HG02798 (cell line): ENCODE data around the gene KNCN.

Source experiments
- ATAC-seq: cut with Tn5 transposase; IDR thresholded peaks from one replicate; pipeline ENCODE4 v1.9.1; 2021; ENCODE audit warnings: mild to moderate bottlenecking; ENCODE audit not compliant: unreplicated experiment, poor library complexity

The KNCN gene

DNA sequence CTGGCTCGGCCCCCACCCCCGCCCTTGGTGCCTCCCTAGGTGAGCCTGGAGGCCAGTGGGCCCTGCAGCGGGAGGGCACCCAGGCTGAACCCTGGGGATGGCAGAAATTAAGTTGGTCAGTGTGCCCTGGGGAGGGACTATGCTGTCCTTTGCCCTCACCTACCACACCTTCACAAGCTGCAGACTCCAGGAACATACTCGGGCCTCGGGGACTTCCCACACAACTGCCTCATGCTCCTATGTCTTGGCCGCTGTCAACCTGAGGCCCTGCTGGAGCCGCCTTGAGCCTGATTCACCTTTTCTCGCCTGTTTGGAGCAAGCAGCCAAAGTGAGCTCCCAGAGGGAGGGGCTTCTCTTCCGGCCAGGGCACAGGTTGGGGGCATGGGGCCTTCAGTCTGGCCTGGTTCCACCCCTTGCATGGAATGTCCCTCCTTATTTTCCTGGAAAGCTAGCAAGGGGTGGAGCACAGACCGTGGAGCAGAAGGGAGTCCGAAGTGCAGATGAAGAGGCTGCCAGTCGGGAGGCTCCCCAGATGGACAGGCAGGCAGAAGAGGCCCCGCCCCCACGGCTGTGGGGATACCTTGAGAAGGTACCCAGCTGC lies 24.7 kb downstream of the KNCN start:
- ATAC-seq = no peak

DNA sequence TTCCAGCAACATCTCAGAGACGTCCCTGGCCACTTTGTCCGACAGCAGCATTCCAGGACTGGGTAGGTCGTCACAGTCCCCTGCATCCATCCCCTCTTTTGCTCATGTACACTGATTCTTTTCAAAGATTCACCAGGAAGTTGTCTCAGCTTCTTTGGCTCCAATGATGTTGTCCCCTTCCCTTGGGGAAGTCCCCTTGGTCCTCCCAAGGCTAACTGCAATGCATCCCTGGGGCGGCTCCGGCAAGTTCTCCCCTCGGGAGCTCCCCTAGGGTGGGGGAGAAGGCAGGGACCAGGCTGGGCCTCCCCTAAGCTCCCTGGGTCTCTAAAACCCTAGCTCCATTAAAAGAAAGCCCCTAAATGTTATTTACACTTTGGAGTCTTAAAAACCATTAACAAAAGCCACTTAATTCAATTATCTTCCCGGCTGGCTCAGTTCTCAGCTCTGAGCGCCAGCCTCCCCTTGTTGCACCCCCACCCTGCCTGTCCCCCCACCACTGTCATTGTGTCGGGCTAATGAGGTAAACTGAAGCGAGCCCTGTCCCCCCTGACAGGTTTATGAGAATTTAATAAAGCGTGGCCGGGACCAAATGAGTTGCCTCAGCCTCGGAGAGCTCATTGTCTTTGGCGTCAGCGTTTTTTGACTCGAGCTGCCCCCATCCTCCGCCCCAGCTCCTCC lies 25.3 kb downstream of the KNCN start:
- no peak for ATAC-seq

DNA sequence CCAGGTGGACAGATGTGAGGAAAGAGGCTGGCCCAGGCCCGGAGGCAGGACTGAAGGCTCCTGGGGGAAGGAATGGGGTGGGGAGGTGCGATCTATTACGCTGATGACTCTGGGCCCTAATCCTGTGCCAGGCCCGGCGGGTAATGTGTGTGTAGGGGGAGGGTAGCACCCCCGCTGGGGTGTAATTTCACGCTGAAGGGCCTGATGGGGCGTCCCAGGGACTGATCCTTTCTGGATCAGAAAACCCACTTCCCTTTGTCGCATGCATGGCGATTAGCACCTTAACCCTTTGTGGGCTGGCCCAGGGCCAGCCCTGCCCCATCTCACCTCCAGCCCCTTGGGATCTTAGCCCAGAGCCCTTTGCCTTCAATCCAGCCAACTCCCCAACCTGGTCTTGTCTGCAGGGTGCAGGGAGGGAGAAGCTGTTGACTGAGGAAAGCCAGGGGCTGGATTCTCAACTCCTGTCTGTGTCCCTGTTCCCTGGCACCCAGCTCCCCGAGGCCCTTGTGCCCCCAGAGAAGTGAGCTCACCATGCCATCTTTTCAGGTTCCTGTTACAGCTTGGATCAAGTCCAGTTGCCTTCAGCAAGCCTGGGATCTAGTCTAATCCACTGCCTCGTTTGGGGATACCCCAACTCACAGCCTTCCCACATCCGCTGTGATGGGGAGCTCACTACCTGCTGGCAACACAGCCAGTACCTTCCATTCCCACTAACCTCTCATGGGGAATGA lies 26.0 kb downstream of the KNCN start:
- ATAC-seq = no peak

DNA sequence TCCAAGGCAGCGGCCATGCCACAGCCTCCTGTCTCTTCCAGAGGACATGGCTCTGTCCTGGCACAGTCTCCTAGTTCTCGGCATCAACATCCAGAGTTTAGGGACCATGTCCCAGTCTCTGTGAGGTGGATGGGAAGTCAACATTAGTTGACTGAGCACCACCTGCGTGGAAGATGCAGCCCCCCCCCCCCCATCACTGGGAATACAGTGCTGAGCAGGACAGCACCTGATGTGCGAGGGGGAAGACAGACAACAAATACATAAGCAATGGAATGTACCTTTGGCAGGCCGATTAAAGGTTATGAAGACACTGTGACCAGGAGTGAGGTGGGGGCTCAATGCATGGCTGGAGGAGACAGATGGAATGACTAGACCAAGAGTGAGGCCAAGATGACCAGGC lies 26.6 kb downstream of the KNCN start:
- ATAC-seq = no peak

DNA sequence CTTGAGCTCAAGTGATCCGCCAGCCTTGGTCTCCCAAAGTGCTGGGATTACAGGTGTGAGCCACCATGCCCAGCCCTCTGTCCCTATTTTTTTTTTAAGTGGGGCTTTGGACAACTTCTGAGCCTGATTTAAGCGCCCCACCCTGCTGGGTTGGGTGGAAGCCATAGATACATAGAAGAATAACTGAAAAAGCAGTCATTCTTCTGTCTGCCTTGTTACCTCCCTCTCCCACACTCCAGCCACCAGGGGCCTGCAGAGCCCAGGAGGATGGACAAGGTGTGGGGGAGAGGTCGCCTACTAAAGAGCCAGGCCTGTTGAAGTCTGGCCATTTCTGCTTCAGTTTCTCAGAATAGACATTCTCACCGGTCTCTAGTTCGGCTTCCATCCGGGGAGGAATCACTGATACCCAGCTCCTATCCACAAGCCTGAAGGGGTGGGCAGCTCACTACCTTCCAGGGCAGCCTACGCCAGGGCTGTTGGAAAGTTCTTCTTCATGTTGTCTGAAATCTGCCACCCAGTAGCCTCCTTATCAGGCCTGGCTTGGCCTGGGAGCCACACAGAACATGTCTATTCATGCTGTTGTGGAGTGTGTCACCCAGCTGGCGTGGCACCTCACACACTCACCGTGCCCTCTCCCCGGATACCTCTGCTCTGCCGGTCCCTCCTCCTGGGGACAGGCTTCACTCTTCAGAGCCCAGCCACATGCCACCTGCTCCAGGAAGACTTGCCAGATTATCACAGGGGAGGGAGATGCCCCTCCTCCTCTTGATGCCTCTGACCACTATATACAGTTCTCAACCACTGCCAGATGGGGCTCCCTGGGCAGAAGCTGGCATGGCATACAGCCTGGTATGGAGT lies 27.7 kb downstream of the KNCN start:
- no peak for ATAC-seq

DNA sequence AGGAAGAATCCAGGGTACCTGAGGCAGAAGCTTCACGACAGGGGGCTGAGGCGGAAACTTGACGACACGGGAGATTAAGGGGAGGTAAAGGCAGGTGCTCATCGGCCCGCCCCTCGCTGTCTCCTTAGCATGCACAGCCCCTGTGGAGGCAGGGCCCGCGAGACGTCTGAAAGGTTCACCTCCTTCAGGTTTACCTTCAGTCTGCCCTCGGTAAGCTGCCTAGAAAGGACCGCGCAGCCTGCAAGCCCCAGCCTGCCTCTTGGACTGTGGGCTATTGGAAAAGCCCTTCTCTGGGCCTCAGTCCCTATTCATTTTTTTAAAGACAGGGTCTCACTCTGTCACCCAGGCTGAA lies 28.5 kb downstream of the KNCN start:
- no peak for ATAC-seq

DNA sequence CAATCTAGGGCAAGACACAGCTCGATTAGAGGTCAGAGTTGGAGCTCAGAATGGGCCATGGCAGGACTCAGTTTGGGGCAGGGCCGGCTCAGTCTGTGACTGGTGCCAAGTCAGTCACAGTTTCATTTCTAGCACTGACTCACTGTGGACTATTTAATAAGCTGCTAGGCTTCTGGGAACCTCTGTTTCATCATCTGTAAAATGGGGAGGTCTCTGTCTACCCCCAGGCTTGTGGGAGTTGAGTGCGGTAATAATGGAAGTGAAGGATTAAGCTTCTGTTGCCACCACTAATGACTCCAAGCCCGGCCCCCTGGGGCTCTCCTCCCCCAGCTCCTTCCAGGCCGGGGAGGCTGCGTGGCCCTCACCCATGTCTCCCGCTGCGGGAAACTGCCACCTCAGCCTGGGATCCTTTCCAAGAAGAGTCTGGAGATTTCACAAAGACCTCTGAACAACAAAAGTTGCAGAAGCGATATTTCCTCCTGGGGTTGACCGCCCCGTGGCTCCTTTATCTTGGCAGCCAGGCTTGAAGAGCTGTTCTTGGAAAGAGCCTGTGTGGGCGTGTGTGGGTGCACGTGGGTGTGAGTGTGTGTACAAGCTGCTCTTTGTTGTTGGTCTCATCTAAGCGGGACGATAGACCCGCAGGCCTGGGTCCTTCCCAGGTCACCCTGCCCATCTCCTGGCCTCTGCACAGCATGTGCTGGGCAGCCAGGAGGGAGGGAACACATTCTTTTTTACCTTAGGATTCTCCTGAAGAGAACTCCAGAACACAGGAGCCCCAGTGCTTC lies 29.1 kb downstream of the KNCN start:
- ATAC-seq = peak; percentile 59

DNA sequence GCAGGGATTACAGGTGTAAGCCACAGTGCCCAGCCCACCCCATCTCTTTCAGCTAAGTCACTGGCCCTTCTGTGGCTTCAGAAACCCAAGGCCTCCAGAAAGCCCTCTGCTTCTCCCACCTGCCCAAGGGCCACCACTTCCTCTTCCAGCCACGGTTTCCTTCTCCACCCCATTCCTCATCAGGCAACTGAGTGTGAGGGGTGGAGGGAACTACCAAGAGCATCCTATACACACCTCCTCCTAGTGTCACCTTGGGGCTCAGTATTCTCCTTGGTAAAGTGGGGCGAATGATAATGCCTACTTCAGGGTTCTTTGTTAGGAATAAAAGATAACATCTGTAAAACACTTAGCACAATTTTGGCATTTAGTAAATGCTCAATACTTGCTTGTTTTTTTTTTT lies 30.0 kb downstream of the KNCN start:
- no peak for ATAC-seq

DNA sequence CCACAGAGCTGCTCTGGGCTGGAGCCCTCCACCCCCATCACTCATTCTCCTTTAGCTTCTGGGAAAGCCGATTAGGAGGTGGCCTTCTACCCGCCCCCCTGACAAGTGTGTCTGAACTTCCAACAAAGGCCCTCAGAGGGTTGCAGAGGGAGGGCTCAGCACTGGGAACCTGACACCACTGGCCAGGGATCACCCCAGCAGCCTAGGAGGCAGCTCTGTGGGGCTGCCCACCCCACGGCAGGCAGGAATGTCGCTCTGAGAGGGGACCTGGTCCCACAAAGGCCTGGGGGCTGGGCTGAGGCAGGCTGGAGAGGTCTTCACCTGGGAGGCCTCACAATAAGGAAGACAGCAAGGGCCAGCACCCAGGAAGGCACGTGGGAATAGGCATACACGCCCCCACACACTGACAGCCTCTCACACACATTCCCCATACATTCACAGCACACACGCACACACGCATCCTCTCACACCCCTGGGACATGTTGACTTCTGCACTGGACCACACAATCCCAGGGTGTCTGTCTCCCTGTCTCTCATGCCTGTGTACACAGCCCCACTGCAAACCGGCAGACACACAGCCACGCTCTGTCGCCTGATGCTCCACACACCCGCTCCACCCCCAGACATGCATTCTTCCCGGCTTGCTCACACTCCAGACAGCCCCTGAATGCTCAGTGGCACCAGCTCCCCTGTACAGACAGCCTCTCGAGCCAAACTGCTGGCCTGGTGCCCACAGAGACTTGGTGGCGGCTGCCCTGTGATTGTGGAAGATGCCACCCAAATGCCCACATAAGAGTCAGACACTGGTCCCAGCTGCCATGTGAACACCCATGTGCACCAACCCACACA lies 31.2 kb downstream of the KNCN start:
- ATAC-seq = no peak

DNA sequence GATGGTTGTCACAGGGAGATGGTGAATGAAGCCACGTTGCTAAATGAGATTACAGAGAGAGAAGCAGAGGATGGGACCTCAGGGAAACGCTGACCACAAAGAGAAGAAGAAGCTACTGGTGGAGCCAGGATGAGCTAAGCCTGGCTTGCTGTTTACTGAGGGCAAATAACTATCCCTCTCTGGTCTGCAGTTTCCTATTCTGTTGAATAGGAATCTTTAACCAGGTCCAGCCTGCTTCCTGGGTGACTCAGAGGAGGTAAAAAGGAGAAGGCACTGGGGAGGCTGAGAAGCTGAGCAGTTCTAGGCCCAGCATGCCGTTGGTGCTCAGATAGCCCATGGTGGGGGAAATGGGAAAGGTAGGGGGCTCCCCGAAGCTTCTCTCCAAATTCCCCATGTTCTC lies 32.2 kb downstream of the KNCN start:
- no peak for ATAC-seq

DNA sequence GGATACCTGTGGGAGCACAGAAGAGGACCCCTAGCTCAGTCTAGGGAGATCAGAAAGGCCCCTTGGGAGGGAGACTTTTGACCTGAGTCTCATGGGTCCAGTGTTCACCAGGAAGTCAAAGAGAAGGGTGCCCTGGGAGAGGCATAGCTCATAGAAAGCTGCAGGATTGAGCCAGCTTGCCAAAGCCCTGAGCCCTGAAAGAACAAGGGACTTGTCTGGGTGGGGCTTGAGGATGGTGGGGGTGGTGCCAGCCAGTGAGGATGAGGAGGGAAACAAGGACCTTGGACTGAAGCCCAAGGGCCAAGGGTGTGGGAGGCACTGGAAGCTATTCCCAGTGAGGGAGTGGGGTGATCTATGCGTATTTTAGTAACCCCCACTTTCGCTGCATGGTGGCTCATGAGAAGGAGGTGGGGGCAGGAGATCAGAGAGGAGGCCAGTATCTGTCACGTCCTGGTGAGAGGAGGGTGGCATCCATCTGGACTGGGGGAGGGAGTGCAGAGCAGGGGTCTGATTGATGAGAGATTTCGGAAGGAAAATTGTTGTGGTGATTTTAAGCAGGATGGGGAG lies 33.4 kb downstream of the KNCN start:
- ATAC-seq = no peak

DNA sequence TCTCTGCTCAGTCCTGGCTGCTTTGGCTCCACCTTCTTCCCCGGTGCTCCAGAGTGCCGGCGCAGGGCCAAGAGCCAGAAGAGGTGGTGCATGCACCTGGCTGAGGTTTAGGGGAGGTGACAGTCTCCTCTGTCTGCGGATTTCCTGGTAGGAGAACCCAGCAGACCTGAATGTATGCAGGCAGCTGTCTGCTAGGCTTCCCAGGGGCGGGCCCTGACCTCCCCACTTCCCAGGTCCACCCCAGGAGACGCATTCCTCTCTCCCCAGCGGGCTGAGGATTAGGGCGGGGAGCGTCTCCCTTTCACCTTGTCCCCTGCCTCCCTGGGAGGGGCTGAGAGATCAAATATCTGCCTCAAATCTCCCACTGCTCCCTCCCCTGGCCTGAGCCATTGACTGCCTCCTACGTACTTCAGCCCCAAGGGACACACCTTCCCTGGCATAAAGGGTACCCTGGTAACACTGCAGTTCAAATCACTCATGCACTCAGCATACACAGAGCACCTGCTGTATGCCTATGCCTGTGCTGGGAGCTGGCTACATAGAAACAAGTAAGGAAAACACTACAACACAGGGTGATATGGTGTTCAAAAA lies 34.3 kb downstream of the KNCN start:
- no peak for ATAC-seq

DNA sequence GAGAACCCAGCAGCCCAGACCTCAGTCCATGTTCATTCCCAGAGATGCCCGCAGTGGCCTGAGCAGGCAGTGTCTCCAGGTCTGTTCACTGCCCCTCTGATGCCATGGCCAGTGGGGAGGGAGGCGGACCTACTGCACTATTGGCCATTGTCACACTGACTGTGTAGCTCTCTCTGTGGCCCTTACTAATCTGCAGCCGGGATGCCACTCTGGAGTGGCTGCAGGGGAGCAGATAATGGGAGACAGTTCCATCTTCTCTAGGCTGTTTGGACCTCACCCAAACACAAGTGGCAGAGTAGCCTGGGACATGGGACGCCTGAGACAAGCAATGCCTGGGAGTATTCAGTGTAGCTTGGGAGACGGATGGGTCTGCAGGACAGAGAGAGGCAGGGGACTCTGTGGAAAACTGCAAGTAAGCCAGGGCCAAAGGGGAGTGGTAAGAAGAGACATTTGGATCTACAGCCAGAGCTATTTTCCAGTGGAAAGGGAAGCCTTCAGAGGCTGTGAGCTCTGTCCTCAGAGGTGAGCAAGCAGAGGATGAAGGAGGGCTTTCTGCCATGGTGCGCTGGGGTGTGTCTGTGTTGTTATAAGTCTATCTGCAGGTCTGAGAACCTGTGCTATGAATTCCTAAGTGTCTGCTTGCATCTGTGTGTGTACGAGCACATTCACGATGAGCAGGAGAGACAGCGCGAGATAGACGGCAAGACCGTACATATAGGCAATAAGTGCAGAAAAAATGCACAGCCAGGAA lies 35.1 kb downstream of the KNCN start:
- no peak for ATAC-seq

DNA sequence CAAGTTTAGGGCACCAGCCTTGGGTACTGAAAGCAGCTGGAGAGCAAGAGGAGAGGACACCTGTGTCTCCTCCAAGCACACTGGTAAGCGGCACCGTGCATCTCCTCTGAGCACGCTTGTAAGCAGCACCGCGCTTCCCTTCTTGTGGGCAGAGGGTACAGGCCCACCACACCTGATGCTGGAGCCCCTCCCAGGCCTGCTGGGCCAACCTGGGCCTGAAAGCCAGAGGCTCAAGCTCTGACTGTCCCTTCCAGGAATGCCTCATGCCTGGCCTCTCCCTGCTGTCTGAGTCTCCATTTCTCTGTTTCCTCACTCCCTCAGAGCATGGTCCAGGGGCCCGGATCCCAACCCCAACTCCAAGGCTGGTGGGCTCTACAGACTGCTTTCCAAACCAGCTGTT lies 35.9 kb downstream of the KNCN start:
- no peak for ATAC-seq

DNA sequence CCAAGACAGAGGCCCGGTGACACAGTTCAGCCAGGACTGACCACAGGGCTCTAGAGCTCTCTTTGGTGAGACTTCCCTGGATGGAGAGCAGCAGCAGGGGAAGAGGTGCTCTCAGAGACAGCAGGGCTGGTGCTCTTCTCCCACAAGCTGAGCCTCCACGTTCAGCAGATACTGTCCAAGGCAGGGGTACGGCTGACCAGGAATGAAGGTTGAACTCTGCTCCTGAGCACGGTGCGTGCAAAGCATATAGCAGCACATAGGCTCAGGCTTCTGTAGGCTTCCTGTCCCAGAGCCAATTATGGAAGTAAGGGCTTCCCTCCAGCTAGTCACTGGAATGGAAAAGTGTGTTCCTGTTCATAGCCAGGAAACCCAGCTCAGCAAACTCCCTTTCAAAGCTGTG lies 37.9 kb downstream of the KNCN start:
- no peak for ATAC-seq

DNA sequence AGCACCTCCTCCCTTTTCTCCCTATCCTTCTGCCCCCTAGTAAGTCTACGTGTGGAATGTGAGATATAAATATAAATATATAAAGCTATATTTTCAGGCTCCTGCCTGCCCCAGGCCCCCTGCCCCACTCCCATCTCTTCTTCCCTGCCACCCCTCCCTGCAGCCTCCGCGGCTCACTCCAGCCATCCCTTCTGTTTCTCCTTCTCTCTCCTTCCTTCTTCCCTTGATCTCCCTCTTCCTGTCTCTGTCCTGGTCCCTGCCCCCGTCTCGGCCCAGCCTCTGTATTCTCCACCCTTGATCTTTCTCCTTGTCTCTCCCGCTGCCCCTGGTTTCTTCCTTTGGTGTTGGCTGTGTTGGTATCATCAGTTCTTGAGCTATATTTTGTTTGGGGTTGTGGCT lies 38.7 kb downstream of the KNCN start:
- no peak for ATAC-seq

DNA sequence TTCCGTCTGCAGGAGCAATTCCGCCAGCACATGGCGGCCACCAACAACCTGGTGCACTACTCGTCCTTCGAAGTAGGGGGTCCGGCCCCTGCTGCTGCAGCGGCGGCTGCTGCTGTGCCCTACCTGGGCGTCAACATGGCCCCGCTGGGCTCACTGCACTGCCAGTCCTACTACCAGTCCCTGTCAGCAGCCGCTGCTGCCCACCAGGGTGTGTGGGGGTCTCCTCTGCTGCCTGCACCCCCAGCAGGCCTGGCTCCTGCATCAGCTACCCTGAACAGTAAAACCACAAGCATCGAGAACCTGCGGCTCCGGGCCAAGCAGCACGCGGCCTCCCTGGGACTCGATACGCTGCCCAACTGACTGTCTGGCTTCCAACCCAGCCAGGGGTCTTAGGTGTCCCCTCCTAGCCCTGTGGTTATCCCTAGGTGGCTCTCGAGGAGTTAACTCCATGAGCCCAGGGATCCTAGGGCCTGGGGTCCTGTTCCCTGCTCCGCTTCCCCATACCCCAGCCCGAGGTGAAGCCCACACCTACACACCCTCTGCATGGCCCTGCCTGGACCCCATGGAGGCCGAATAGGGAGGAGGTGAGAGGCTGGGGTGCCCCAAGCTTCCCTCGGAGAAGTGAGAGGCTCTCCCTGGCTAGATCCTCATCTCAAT lies 39.2 kb downstream of the KNCN start:
- no peak for ATAC-seq

DNA sequence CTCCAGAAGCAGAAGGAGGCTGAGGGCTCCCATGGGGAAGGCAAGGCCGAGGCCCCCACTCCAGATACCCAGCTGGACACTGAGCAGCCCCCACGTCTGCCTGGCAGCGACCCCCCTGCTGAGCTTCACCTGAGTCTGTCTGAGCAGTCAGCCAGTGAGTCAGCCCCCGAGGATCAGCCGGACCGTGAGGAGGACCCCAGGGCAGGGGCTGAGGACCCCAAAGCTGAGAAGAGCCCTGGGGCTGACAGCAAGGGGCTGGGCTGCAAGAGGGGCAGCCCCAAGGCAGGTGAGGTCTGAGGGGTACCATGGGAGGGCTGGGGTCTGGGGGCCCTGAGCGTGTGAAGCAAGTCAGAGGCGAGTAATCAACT lies 40.5 kb downstream of the KNCN start:
- no peak for ATAC-seq
